NCI-H2107 treated with DMSO at 0.1 percent for 48 hours (cell line): Measurements from ENCODE around the gene DAD1.

Experiments used
- DNase-seq: peaks from one replicate; lab custom pipeline; 2025; ENCODE audit not compliant: unreplicated experiment; lab: John Stamatoyannopoulos, UW

The DAD1 gene

GRCh38 chr14:22520796-22521195, 68.2 kb downstream of the DAD1 start:
- DNase-seq = no peak

DNA sequence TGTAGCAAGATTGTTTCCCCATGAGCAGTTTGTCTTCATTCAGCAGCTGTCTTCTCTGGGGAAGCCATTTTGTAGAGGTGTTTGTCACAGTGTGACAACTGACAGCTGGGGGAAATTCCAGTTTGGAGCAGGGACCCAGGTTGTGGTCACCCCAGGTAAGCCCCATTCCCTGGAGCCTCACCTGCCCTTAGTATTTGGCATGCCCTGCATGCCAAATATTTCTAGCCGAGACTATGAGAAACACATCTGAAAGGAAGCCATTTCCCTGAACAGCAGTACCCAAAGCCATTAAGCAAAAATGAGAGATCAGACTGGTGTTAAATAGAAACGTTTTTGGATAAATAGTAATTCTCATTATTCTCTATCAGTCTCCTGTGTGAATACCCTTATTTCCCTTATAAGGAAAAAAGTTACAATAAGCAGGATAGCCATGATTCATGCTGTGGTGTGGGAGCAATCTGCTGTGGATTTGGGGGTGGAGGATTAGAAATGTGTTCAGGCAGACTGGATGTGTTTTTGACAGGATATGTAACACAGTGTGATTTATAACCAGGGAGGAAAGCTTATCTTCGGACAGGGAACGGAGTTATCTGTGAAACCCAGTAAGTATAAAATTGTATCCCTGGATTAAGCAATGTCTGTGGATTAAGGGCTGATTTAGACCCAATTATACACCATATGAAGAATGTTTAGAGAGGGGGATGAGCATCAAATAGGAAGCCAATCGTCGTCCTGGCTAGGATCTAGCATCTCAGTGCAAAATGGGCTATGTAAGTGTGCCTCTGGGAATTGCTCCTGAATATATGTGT, 68.9 kb downstream of the DAD1 start:
- no peak for DNase-seq

DNA sequence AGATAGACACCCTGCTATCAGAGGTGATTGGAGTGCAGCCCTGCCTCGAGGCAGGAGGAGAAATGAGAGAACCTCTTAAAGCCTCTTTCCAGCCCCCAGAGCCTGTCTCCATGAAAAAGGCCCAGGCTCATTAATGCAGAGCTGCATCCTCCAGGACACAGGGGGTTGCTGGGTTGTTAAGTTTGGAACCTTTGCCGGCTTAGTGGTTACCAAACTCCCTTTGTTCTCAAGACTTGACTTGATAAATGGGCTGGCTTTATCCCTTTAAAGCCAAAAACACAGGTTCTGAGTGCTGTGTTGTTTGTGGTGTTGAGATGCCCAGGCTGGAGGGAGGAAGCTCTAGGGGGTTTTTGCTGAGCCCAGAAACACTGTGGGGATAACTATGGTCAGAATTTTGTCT, 71.0 kb downstream of the DAD1 start:
- no peak for DNase-seq

- DNase-seq = no peak
Observed at GRCh38 chr14:22517117-22517720, 71.8 kb downstream of the DAD1 start.

GRCh38 chr14:22515929-22516328, 73.1 kb downstream of the DAD1 start:
- no peak for DNase-seq
